HepG2 (cell line): Measurements from ENCODE around the gene RELB. TPM values are rescaled to one million over a fixed set of nuclear protein-coding genes. Genes with fewer than 3 reads are reported as not detected.

Experiments
- CC2D1A ChIP-seq: sonication (generic); formaldehyde crosslinking; IDR thresholded peaks from 2 replicates; pipeline ENCODE4 v1.8.1; 2023; ENCODE audit warnings: mild to moderate bottlenecking, missing genetic modification reagents
- FIP1L1 ChIP-seq: fragments of 200-400 bp; formaldehyde crosslinking; IDR thresholded peaks from 2 replicates; pipeline ENCODE4 v1.6.1; 2018; ENCODE audit warnings: low read depth, mild to moderate bottlenecking, low read length, moderate library complexity, borderline replicate concordance; ENCODE audit not compliant: insufficient read depth
- KLF11 ChIP-seq: IDR thresholded peaks from 2 replicates; pipeline ENCODE4 v1.6.1; 2016; ENCODE audit warnings: missing compliant biosample characterization
- PAWR ChIP-seq: sonication (generic); formaldehyde crosslinking; IDR thresholded peaks from 2 replicates; pipeline ENCODE4 v1.4.0; 2020; ENCODE audit warnings: missing genetic modification reagents, mild to moderate bottlenecking, borderline replicate concordance
- PHF21A ChIP-seq: sonication (generic); formaldehyde crosslinking; IDR thresholded peaks from 2 replicates; pipeline ENCODE4 v1.5.0; 2020; ENCODE audit warnings: mild to moderate bottlenecking, missing genetic modification reagents
- TAF1 ChIP-seq: sonication (generic); formaldehyde crosslinking; IDR thresholded peaks from 2 replicates; pipeline ENCODE4 v1.4.0; 2020; ENCODE audit warnings: missing genetic modification reagents
- YEATS4 ChIP-seq: sonication (generic); formaldehyde crosslinking; IDR thresholded peaks from 2 replicates; pipeline ENCODE4 v1.4.0; 2020; ENCODE audit warnings: missing genetic modification reagents, borderline replicate concordance
- ZNF136 ChIP-seq: sonication (generic); formaldehyde crosslinking; IDR thresholded peaks from 2 replicates; pipeline ENCODE4 v1.8.1; 2022; ENCODE audit warnings: low read depth, mild to moderate bottlenecking, moderate library complexity, missing genetic modification reagents
- ZNF605 ChIP-seq: sonication (generic); formaldehyde crosslinking; IDR thresholded peaks from 2 replicates; pipeline ENCODE4 v1.8.0; 2022; ENCODE audit warnings: mild to moderate bottlenecking, missing genetic modification reagents
- ZNF7 ChIP-seq: IDR thresholded peaks from 2 replicates; pipeline ENCODE4 v1.6.1; 2016; ENCODE audit warnings: missing biosample characterization, missing genetic modification reagents
- ZNF747 ChIP-seq: sonication (generic); formaldehyde crosslinking; IDR thresholded peaks from 2 replicates; pipeline ENCODE4 v1.8.1; 2023; ENCODE audit warnings: missing genetic modification reagents, mild to moderate bottlenecking, borderline replicate concordance
- ZNF776 ChIP-seq: sonication (generic); formaldehyde crosslinking; IDR thresholded peaks from 2 replicates; pipeline ENCODE4 v1.4.0; 2020; ENCODE audit warnings: mild to moderate bottlenecking, missing genetic modification reagents
- ZSCAN21 ChIP-seq: sonication (generic); formaldehyde crosslinking; IDR thresholded peaks from 2 replicates; pipeline ENCODE4 v1.8.0; 2022; ENCODE audit warnings: mild to moderate bottlenecking, missing genetic modification reagents, moderate library complexity, borderline replicate concordance
- polyA plus RNA-seq, 8 experiments: library from polyadenylated mRNA; depleted of rRNA in 3 of 8; stranded (reverse) in 7 of 8; unstranded in 1 of 8; fragments of >200 nt; fragmentation: Illumina TruSeq in 4 of 8; extraction: Trizol in 4 of 8; gene quantifications; 2 replicates each; pipeline versions ENCODE4 v1.2.1 to v1.2.3, GENCODE V29; 2011 to 2016; ENCODE audit warnings: low read depth in 4 of 8, missing spikeins in 1 of 8, mixed read lengths in 1 of 8; ENCODE audit not compliant: insufficient read depth in 1 of 8
- total RNA-seq, 5 experiments: library from RNA; depleted of rRNA; stranded (reverse); fragments of >200 nt; fragmentation: Illumina TruSeq; extraction: Trizol; gene quantifications; 2 replicates each; pipeline ENCODE4 v1.2.3, GENCODE V29; 2016; ENCODE audit warnings: low read depth in 1 of 5
- TF ChIP-seq, protein P1 (sequence below): sonication (generic); formaldehyde crosslinking; IDR thresholded peaks from 2 replicates; pipeline ENCODE4 v1.4.0; 2020; ENCODE audit warnings: missing genetic modification reagents
- TF ChIP-seq, protein P2 (sequence below): IDR thresholded peaks from 2 replicates; pipeline ENCODE4 v1.6.1; 2012; ENCODE audit warnings: inconsistent platforms
- TF ChIP-seq, protein P3 (sequence below): sonication (generic); formaldehyde crosslinking; IDR thresholded peaks from 2 replicates; pipeline ENCODE4 v1.4.0; 2020; ENCODE audit warnings: missing genetic modification reagents
- TF ChIP-seq, protein P4 (sequence below): sonication (generic); formaldehyde crosslinking; IDR thresholded peaks from 2 replicates; pipeline ENCODE4 v1.4.0; 2020; ENCODE audit warnings: missing genetic modification reagents
- TF ChIP-seq, protein P5 (sequence below): sonication (generic); formaldehyde crosslinking; IDR thresholded peaks from 2 replicates; pipeline ENCODE4 v1.5.1; 2020; ENCODE audit warnings: missing genetic modification reagents, mild to moderate bottlenecking, borderline replicate concordance
- TF ChIP-seq, protein P6 (sequence below): sonication (generic); formaldehyde crosslinking; IDR thresholded peaks from 2 replicates; pipeline ENCODE4 v1.9.0; 2021; ENCODE audit warnings: missing genetic modification reagents, mild to moderate bottlenecking, borderline replicate concordance

RELB gene
- total and polyA plus RNA-seq, 2 of the 13 experiments (the other 11 are each of a cell fraction or from before 2014, with no cell fraction given) = 1.9 to 3.5 TPM

DNA sequence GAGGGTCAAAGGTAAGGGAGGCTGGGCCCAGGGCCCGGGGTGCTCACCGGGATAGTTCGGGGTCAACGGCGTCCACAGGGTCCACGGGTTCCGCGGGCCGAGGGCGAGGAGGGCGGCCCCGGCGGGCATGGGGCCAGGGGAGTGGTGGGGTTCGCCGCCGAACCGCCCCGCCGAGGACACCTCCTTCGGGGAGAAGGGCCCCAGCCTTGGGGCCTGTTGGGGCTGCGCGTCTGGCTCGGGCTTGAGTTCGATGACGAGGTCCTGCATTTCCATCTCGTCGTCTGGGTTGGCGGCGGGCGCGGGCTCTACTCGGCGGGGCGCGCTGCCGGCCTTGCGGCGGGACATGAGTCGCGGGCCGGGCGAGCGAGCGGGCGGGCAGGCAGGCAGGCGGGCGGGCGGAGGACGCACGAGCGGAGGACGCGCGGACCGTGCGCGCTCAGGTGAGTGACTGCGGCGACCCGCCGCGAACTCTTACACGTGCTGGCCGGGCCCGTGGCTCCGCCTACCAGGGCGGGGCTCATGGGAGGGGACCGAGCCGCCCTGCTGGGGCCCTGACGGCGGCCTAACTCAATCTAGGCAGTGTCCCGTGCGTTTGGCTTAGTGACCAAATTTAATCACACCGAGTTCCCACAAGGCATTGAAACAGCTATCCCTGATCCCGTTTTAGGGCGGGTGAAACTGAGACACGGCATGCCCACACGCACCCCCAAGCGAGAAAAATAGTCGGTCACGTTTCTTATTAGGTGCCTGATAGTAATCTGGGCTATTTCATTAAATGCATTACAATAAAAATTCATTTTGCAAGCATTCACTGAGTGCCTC is 75.0 kb downstream of the RELB start, which contains the start of gene ZNF296 (continued):
- TF ChIP-seq, protein P1, sequence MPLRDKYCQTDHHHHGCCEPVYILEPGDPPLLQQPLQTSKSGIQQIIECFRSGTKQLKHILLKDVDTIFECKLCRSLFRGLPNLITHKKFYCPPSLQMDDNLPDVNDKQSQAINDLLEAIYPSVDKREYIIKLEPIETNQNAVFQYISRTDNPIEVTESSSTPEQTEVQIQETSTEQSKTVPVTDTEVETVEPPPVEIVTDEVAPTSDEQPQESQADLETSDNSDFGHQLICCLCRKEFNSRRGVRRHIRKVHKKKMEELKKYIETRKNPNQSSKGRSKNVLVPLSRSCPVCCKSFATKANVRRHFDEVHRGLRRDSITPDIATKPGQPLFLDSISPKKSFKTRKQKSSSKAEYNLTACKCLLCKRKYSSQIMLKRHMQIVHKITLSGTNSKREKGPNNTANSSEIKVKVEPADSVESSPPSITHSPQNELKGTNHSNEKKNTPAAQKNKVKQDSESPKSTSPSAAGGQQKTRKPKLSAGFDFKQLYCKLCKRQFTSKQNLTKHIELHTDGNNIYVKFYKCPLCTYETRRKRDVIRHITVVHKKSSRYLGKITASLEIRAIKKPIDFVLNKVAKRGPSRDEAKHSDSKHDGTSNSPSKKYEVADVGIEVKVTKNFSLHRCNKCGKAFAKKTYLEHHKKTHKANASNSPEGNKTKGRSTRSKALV (CRISPR knock-in tag) = peak; percentile 63; the same call in 1 of the 2 replicates
- peak; percentile 61; the same call in 1 of the 2 replicates for TF ChIP-seq TAF1 (CRISPR knock-in tag)
- 0 out of 2 replicates have a peak, but pooled peaks have one; percentile 68 for TF ChIP-seq YEATS4 (CRISPR knock-in tag)
- TF ChIP-seq ZNF7 (CRISPR knock-in tag) = no peak
- peak; percentile 55; the same call in 1 of the 2 replicates for TF ChIP-seq ZSCAN21 (CRISPR knock-in tag)
- TF ChIP-seq, protein P2, sequence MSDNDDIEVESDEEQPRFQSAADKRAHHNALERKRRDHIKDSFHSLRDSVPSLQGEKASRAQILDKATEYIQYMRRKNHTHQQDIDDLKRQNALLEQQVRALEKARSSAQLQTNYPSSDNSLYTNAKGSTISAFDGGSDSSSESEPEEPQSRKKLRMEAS = peak; percentile 97
- TF ChIP-seq, protein P3, sequence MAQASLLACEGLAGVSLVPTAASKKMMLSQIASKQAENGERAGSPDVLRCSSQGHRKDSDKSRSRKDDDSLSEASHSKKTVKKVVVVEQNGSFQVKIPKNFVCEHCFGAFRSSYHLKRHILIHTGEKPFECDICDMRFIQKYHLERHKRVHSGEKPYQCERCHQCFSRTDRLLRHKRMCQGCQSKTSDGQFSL (CRISPR knock-in tag) = no peak
- TF ChIP-seq PHF21A = peak; percentile 79
- TF ChIP-seq, protein P4, sequence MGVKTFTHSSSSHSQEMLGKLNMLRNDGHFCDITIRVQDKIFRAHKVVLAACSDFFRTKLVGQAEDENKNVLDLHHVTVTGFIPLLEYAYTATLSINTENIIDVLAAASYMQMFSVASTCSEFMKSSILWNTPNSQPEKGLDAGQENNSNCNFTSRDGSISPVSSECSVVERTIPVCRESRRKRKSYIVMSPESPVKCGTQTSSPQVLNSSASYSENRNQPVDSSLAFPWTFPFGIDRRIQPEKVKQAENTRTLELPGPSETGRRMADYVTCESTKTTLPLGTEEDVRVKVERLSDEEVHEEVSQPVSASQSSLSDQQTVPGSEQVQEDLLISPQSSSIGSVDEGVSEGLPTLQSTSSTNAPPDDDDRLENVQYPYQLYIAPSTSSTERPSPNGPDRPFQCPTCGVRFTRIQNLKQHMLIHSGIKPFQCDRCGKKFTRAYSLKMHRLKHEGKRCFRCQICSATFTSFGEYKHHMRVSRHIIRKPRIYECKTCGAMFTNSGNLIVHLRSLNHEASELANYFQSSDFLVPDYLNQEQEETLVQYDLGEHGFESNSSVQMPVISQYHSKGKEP (CRISPR knock-in tag) = no peak
- TF ChIP-seq, protein P5, sequence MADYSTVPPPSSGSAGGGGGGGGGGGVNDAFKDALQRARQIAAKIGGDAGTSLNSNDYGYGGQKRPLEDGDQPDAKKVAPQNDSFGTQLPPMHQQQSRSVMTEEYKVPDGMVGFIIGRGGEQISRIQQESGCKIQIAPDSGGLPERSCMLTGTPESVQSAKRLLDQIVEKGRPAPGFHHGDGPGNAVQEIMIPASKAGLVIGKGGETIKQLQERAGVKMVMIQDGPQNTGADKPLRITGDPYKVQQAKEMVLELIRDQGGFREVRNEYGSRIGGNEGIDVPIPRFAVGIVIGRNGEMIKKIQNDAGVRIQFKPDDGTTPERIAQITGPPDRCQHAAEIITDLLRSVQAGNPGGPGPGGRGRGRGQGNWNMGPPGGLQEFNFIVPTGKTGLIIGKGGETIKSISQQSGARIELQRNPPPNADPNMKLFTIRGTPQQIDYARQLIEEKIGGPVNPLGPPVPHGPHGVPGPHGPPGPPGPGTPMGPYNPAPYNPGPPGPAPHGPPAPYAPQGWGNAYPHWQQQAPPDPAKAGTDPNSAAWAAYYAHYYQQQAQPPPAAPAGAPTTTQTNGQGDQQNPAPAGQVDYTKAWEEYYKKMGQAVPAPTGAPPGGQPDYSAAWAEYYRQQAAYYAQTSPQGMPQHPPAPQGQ = no peak
- no peak; the same call in 1 of the 2 replicates for TF ChIP-seq ZNF136 (CRISPR knock-in tag)
- TF ChIP-seq PAWR (CRISPR knock-in tag) = no peak
- TF ChIP-seq KLF11 (CRISPR knock-in tag) = 0 out of 2 replicates have a peak, but pooled peaks have one; percentile 42
- TF ChIP-seq CC2D1A = no peak
- no peak for TF ChIP-seq FIP1L1
- TF ChIP-seq, protein P6, sequence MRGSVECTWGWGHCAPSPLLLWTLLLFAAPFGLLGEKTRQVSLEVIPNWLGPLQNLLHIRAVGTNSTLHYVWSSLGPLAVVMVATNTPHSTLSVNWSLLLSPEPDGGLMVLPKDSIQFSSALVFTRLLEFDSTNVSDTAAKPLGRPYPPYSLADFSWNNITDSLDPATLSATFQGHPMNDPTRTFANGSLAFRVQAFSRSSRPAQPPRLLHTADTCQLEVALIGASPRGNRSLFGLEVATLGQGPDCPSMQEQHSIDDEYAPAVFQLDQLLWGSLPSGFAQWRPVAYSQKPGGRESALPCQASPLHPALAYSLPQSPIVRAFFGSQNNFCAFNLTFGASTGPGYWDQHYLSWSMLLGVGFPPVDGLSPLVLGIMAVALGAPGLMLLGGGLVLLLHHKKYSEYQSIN = no peak
- peak; percentile 56; the same call in 1 of the 2 replicates for TF ChIP-seq ZNF747 (CRISPR knock-in tag)
- 0 out of 2 replicates have a peak, but pooled peaks have one; percentile 53 for TF ChIP-seq ZNF605 (CRISPR knock-in tag)
- TF ChIP-seq ZNF776 = peak; percentile 62; the same call in 1 of the 2 replicates
